CMK (cell line): ENCODE measurements around the gene C2CD2.
A peak's percentile ranks its signal among the peaks of the same experiment; 100 is the strongest.
"Not testable (repeated sequence)": the region's sequence is repeated elsewhere in the genome, so short reads cannot be mapped to it uniquely, and the experiment has no call there.

Experiments used
- DNase-seq: peaks from one replicate; pipeline ENCODE4 v3.0.0-alpha.2; 2010; ENCODE audit warnings: low read depth

Gene C2CD2

DNA sequence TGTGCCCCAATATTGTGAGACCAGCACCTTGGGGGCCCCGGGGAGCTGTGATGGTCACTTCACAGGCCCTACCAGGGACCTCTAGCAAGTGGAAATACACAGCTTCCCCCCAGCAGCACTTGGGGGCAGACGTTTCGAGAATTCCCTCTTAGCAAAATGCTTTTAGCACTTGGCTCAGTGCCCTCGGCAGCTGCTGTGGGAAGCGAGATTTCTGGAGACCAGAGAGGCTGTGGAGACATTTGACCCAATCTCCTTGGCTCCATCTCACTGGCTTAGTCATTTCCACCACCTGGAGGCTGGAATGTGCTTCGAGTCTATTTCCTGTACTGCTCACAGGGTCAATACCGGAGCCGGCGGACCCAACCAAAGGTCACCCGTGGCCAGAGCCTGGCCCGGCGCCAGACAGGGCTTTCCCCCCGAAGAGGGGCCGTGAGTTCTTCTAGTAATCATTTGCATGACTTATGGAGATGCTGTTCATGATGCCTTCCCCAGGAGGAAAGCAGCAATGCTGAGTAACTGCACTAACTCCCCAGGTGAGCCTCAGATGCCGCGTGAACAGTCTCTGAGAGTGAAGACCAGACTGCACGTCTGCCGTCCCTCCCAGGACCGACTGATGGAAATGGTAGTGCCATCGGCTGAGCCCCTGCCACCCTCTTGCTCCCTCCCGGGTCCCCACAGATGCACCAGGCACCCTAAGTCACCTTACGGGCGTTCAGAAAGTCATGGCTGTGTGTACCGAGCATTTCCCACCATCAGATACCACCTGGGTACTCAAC is 4.4 kb upstream of the C2CD2 start:
- no peak for DNase-seq

DNA sequence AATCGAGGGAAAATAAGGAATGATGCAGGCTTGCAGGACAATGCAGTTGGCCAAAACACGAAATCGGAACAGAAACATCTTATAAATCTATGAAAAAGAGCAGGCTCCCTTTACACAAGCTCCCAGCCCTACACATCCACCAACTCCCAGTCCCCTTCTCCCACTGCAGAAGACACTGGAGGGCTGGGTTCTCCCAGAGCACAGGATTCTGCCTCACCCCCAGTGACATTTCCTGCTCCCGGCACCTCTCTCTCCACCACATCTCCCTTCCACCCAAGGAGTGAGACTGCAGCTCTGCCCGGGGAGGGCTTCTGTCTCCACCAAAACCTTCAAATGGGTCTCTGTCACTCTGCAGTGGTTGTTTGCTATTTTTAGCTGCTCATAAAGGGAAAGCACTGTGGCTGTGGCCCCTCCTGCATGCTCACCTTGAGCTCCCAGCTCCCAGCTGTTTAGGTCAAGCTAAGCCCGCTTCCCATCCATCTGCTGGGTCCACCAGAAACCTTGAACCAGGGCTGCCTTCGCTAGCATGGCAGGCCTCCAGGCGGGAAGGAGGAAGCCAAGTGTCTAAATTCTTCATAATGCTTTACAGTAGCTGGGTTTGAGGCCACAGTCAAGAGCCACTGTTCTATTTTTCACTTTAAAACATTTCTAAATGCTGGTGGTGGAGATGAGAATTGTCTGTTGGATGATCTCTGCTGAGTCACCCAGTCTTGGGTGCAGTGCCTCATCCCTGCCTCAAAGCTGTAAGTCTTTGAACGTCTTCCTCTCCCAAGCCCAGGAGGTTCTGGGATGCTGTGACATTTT is 3.3 kb upstream of the C2CD2 start:
- DNase-seq = no peak

- DNase-seq = no peak
These were observed 1.7 kb upstream of the C2CD2 start for GRCh38 chr21:41955516-41955915.

DNA sequence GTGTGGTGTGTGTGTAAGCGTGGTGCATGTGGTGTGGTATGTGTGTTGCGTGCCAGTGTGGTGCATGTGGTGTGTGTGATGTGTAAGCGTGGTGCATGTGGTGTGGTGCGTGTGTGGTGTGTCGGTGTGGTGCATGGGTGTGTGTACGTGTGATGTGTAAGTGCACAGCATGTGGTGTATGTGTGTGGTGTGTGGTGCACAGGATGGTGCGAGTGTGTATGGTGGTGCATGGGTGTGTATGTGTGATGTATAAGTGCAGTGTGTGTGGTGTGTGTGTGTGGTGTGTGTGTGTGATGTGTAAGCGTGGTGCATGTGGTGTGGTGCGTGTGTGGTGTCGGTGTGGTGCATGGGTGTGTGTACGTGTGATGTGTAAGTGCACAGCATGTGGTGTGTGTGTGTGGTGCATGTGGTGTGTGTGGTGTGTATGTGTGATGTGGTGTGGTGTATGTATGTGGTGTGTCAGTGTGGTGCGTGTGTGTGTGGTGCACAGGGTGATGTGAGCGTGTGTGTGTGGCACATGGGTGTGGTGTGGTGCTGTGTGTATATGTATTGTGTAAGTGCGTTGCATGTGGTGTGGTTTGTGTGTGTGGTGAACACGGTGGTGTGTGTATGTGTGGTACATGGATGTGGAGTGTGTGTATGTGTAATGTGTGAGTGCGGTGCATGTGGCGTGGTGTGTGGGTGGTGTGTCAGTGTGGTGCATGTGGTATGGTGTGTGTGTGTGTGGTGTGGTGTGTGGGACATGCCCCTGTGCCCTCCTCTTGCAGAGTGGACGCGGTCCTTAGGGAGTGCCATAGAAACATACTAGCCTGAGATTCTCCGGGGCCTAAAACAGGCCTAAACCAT is 1.1 kb upstream of the C2CD2 start:
- DNase-seq = no peak

DNA sequence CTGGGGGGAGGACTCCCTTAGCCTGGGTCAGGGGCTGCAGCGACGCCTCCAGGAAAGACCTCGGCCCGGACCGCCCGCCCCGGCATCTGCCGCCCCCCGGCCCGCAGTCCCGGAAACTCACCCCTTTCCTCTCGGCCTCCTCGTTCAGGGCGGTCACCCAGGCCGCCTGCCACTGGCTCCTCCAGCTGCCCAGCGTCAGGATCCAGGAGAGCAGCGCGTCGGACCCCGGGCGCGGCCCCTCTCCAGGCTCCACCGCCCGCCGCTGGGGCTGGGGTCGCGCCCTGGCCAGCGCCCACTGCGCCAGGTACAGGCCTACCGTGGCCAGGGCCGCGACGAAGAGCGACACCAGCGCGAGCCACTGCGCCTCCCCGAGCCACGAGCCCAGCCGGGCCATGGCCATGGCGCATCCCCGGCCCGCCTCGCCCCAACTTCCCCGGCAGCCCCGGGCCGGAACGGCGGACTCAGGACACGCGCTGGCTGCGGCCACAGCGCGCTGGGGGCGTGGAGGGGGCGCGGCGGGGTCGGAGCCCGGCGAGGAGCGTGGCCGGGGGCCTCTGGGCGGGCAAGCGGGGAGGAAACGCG is 478 bp downstream of the C2CD2 start:
- DNase-seq = no peak

DNA sequence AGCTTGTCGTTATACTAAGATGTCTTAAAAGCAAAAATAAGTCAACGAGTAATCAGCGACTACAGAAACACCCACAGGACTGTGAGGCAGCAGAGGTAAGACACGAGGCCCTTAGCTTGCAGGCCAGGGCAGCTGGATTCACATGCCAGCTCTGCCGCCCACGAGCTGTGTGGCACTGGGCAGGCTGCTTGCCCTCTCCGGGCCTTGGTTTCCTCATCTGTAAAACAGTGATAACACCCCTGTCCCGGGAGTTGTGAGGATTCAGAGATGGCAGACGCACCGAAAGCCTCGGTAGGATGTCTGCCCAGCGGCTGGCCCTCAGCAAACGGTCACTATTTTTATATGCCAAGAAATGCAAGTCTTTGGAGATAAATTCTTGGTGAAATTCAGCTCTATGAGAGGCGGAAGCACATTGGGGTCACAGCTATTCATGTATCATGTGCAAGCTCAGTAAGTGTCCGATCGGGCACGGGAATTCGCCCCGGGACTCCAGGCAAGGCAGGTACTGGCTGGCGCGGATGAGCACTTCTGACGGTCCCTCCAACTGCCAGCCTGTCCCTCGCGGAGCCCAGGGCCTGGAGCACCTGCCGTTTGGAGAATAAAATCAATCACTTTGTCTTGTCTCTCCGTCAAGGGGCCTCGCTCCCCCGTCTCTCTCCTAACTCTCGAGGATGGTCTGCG is 1.1 kb downstream of the C2CD2 start:
- no peak for DNase-seq

DNA sequence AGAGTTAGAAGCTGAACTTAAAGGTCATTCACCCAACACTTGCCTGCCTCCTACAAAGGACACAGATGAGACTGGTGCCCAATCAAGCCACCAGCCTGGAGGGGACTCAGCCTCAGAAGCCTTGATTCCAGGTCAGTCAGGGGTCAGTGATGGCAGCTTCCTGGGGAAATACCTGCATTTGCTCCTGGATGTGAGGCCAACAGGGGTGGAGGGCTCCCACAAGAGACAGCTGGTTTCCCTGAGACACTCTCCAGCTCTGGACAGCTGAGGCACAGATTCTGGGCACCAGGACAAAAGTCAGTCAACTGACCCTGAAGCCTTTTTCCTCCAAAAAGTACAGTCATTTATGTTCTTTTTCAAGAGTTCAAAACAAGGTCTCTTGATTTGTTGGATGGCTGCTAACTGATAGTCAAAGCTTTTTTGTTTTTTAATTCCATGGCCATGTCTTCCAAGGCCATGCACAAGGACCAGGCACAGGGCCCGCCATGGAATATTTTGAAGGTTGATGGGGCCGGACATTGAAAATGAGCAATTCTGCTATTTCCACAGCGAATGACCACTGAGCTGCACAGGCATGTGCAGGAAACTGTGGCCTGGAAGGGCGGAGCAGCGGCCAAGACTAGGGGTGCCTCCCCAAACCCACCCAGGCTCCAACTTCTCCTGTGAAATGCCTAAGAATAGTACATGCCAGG is 1.8 kb downstream of the C2CD2 start:
- no peak for DNase-seq

DNA sequence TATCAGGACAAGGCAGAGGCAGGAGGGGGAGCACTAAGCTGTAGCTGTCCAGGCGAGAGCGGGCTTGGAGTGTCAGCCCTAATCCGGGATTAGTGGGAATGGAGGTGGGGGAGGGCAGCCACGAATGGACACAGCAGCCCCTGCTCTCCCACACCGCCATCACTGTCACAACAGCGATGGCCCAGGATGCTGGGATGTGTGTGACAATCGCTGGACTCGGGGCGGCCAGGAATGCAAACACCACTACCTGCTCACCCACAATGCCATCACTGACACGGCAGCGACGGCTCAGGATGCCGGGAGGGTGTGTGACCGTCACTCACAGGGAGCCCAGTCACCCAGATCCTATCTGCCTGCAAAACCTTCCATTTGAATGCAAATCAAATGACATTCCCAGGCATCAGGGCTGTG is 2.9 kb downstream of the C2CD2 start:
- DNase-seq = no peak

GRCh38 chr21:41949631-41950030 is 4.2 kb downstream of the C2CD2 start:
- not testable (repeated sequence) for DNase-seq

GRCh38 chr21:41948901-41949300 is 4.9 kb downstream of the C2CD2 start:
- no peak for DNase-seq

GRCh38 chr21:41948078-41948895 is 5.5 kb downstream of the C2CD2 start:
- DNase-seq = no peak

DNA sequence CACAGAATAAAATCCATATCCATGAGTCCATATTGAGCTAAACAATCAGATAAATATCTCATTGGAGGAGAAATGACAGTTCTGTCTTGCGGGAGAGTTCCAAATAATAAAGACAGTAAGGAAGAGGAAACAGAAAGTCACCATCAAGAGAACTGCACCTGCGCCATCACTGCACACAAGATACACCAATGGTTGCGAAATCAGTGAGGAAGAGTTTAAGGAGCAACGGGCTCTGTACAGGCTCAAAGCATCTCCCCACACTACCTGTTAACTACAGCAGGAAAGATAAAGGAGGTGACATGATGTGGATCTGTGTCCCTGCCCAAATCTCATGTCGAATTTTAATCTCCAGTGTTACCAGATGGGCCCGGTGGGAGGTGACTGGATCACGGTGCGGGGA is 7.8 kb downstream of the C2CD2 start:
- no peak for DNase-seq

GRCh38 chr21:41943851-41944250 is 10.0 kb downstream of the C2CD2 start:
- no peak for DNase-seq

GRCh38 chr21:41942457-41942856 is 11.4 kb downstream of the C2CD2 start:
- no peak for DNase-seq

GRCh38 chr21:41941941-41942340 is 11.9 kb downstream of the C2CD2 start:
- no peak for DNase-seq

DNA sequence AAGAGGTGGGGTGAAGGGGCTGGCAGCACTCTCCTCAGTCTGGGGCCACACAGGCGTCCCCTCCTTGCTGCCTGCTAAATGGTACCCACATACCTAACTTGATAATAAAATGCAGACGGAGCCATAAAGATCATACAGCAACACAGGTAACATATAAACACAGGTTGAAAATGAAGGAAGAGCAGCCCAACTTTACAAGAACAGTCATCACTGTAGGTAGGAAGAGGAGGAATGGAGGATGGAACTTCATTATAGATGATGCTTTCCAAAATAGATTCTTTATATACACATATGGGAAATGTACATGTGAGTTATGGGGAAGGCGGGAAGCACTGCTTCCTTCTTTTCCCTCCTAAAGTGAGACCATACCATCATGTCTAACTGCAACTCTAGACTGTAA is 13.4 kb downstream of the C2CD2 start:
- DNase-seq = no peak

DNA sequence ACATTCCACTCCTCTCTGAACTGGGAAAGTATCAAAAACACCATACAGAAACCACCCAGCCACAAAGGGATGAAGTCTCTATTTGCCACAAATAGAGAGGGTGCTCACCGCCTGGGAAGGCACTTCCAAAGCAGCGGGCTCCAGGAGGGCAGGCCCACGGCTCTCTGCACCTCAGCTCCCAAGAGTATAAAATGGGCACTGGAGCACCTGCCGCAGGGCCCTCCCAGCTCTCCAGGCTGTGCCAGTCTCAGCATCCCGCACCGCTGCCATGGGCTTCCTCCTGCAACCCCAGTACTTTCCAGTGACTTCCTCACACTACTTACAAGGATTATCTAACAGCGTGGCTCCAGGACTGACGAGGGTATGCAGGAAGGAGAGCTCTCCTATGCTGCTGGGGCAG is 14.4 kb downstream of the C2CD2 start:
- no peak for DNase-seq

DNA sequence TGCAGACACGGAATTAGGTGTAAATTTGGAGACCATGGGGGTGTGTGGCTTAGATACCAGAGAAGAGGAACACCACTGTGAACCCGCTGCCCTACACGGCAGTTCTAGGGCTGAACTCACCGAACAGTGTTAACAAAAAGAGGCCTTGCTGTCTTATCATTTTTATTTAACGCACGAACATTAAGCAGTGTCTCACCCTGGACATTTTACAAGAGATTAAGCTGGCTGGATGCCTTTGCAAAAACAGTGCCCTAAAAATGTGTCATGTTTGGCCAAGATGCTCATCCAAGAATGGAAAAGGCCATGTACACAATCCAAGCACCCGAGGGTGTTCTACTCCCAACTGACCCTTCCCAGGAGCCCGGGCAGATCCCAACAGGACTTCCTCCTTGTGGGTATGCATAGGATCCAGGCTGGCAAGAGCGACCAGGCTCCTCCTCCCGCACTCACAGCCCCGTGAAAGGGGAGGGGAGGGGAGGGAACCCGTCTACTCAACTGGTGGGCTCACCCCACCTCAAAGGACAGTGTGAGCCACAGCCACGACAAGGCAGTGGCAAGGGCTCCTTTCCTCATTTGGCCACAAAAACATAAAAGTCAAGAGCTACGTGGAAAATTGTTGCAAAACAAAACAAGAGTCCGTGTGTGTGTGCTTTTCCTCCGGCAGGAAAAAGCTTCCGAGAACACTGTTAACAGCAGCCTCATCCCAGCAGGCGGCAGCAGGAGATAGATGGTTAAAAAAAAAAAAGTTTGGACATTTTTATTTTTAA is 20.3 kb downstream of the C2CD2 start:
- peak; percentile 49 for DNase-seq

GRCh38 chr21:41932576-41933312 is 21.1 kb downstream of the C2CD2 start:
- DNase-seq = peak; percentile 93
